Kidney glomerular epithelial cell (primary cell): ENCODE measurements around the gene ANKS6.
"Not testable (repeated sequence)": the region's sequence is repeated elsewhere in the genome, so short reads cannot be mapped to it uniquely, and the experiment has no call there.

Source experiments
- DNase-seq: peaks from one replicate; lab custom pipeline; 2025; lab: John Stamatoyannopoulos, UW

ANKS6 gene

GRCh38 chr9:98702340-98702739, 94.0 kb downstream of the ANKS6 start:
- no peak for DNase-seq

- DNase-seq, result no peak
Observed at GRCh38 chr9:98701576-98701975, 94.8 kb downstream of the ANKS6 start.

DNA sequence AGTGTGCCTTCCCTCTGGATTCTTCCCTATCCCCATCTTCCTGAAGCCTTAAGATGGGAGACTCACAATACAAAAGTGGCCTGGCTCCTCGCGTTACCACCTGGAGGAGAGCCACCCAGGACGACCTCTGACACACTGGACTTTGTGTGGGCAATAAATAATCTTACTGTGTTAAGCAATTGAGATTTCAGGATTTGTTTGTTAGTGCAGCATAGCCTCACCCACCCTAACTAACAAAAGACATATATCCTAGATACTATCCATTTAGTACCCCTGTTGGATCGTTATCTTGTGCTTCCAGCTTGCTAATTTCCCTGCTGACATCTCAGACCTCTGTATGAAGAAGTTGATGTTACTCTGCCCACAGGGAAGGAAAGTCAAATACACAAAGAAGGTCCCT, 95.6 kb downstream of the ANKS6 start:
- DNase-seq, result no peak

- DNase-seq, result no peak
Observed at GRCh38 chr9:98698856-98699255, 97.5 kb downstream of the ANKS6 start.

GRCh38 chr9:98694943-98695342, 101.4 kb downstream of the ANKS6 start:
- no peak for DNase-seq

- DNase-seq, result no peak
Observed at GRCh38 chr9:98692392-98692791, 104.0 kb downstream of the ANKS6 start.

DNA sequence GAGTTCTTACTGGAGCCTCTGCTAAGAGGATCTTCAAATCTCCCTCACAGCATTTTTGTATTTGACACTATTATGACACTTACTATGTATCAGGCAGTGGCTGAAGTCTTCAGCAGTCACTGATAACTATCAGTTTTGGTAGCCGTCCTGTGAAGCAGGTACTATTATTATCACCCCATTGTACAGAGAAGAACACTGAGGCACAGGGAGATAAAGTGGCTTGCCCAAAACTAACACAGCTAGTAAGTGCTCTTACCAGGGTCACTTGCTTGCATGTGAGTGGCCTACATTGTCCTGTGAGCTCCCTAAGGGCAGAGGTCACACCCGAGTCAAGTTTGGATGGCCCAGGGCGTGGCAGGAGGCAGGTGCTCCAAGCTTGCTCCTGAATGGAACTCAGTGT, 104.5 kb downstream of the ANKS6 start:
- no peak for DNase-seq

- no peak for DNase-seq
Observed at GRCh38 chr9:98690686-98691085, 105.7 kb downstream of the ANKS6 start.

DNA sequence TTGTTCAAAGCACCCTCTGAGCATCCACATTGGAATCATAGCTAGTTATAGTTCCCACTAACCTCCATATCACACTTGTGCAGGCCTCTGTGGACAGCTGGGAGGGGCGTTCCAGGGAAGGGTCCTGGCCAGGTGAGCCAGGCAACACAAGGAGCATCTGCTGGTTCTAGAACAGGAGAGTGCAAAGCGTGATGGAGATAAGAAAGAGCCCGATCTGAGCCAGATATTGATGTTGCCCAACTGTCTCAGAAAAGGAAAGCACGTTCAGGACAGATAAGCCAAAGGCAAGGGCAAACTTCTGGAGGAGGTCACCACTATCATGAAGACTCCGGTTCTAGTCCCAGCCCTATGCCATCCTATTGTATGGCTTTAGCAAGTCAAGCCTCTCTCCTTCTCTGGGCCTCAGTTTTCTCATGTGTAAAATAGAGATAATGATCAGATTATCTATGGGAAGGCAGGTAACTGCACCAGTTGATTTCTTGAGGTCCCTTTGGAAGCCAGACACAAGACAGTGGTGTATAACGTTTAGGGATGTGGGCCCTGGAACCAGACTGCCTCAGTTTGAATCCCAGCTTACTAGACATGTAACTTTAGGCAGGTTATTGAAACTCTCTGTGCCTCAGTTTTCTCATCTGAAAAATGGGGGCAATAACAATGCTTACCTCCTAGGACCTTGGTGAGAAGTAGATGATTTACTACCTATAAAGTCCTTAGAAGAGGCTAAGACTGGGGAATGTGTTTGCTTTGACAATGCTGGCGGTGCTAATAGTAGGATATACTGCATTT, 107.5 kb downstream of the ANKS6 start:
- DNase-seq, result no peak

GRCh38 chr9:98687911-98688310, 108.4 kb downstream of the ANKS6 start:
- no peak for DNase-seq

DNA sequence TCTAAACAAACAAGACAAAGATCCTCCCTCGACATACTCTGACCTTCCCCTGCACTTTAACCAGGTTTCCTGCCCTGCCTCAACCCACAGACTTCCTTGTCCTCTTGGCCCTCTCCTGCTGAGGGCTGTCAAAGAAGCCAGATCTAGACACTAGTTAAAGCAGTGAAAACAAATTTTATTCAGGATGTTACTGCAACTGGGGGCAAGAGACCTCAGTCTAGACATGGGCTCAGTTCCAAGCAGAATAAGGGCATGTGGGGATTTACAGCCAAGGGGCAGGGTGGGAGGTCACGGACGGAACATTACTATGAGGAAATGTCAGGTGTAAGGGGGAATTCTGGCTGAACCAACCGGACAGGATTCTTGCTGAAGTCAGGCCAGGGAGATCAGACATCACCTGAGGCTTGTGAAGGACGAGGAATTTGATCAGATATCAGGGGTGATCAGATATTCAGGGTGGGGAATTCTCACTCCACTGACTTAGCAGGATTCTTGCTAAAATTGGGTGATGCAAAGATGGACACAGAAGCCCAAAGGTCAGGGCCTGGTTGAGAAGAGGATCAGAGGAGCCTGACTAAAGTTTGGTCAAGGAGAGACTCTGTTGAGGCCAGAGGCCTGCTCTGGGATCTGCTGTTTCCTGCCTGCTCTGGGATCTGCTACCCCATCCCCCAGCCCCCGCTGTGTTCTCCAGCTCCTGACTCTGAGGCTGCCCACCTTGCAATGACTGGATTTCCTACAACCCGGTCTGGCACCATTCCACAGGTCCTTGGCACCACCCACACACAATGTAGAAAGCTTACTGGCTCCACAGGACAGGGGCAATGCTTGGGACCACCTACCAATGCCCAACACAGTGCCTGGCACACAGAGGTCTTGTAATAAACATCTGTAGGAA, 109.1 kb downstream of the ANKS6 start:
- DNase-seq, result no peak

GRCh38 chr9:98684816-98685215, 111.5 kb downstream of the ANKS6 start:
- DNase-seq, result not testable (repeated sequence)
